Bronchial epithelial cell (primary cell): Measurements from ENCODE around the gene OR2T5. TPM values are rescaled to one million over a fixed set of nuclear protein-coding genes. Genes with fewer than 3 reads are reported as not detected.
"Not testable (repeated sequence)": the region's sequence is repeated elsewhere in the genome, so short reads cannot be mapped to it uniquely, and the experiment has no call there.

Source experiments
- DNase-seq: peaks from one replicate; pipeline ENCODE4 v3.0.0-alpha.2; 2010; ENCODE audit warnings: low read depth
- FAIRE-seq: peaks from 2 replicates; lab custom pipeline; 2011; peaks lifted over from hg19 to GRCh38; lab: Jason Lieb, UNC
- H3K27me3 ChIP-seq: 2 replicates; pipeline ENCODE4 v1.5.1; 2011; ENCODE audit warnings: low read length; ENCODE audit not compliant: control insufficient read depth, insufficient read depth
- H3K36me3 ChIP-seq: 2 replicates; pipeline ENCODE4 v1.5.1; 2011; ENCODE audit warnings: low read length; ENCODE audit not compliant: control insufficient read depth, insufficient read depth
- H3K4me3 ChIP-seq: 2 replicates; pipeline ENCODE4 v1.5.1; 2011; ENCODE audit warnings: mild to moderate bottlenecking, low read depth, low read length, control low read depth
- CTCF ChIP-seq: IDR thresholded peaks from 2 replicates; pipeline ENCODE4 v1.5.1; 2011; ENCODE audit warnings: mild to moderate bottlenecking, moderate library complexity, low read length, control low read depth, inconsistent platforms; ENCODE audit not compliant: insufficient read depth, severe bottlenecking
- total RNA-seq: library from RNA; depleted of rRNA; stranded (reverse); fragments of >200 nt; gene quantifications from 2 replicates; pipeline ENCODE4 v1.2.1, GENCODE V29; 2014

OR2T5 gene
- total RNA-seq, 1 donor from 2014 or later = not detected

- DNase-seq (no peak), FAIRE-seq (no peak)
- TF ChIP-seq CTCF = no peak
- H3K27me3 ChIP-seq = no peaks in the 10 kb centered on the region
- H3K36me3 ChIP-seq = no peaks in the 10 kb centered on the region
- H3K4me3 ChIP-seq = no peak overlapping the region
Observed at GRCh38 chr1:248471154-248471553, 17.2 kb upstream of the OR2T5 start.

GRCh38 chr1:248472111-248472510, 16.3 kb upstream of the OR2T5 start:
- not testable (repeated sequence) for DNase-seq, FAIRE-seq, H3K36me3 ChIP-seq, H3K4me3 ChIP-seq, H3K27me3 ChIP-seq

GRCh38 chr1:248473051-248473450, 15.3 kb upstream of the OR2T5 start, which contains the start of gene OR2T3:
Gene OR2T3, plus strand, starts transcription at chr1:248473351. Its CDS starts 0 bp downstream, at chr1:248473351.
- not testable (repeated sequence) for H3K36me3 ChIP-seq, DNase-seq, H3K27me3 ChIP-seq, FAIRE-seq, H3K4me3 ChIP-seq

GRCh38 chr1:248475660-248476059, 12.7 kb upstream of the OR2T5 start:
- H3K36me3 ChIP-seq, FAIRE-seq, H3K4me3 ChIP-seq, DNase-seq, H3K27me3 ChIP-seq: not testable (repeated sequence)

GRCh38 chr1:248481686-248482579, 6.5 kb upstream of the OR2T5 start:
- not testable (repeated sequence) for H3K27me3 ChIP-seq, FAIRE-seq, H3K4me3 ChIP-seq, DNase-seq, H3K36me3 ChIP-seq

GRCh38 chr1:248496661-248497060, 8.3 kb downstream of the OR2T5 start:
- FAIRE-seq, DNase-seq, H3K27me3 ChIP-seq: not testable (repeated sequence)

GRCh38 chr1:248500305-248501035, 12.1 kb downstream of the OR2T5 start:
- not testable (repeated sequence) for H3K27me3 ChIP-seq, H3K4me3 ChIP-seq, DNase-seq, FAIRE-seq, H3K36me3 ChIP-seq

More at GRCh38 chr1:248496661-248497060, 8.3 kb downstream of the OR2T5 start:
- H3K4me3 ChIP-seq, H3K36me3 ChIP-seq: not testable (repeated sequence)

GRCh38 chr1:248507773-248508172, 19.4 kb downstream of the OR2T5 start, which contains the start of gene OR2G6:
Gene OR2G6, plus strand, starts transcription at chr1:248508073. Its CDS starts 13,574 bp downstream, at chr1:248521647.
- not testable (repeated sequence) for H3K27me3 ChIP-seq, DNase-seq, FAIRE-seq, H3K36me3 ChIP-seq, H3K4me3 ChIP-seq

- DNase-seq, H3K4me3 ChIP-seq, H3K27me3 ChIP-seq, FAIRE-seq, H3K36me3 ChIP-seq: not testable (repeated sequence)
Observed at GRCh38 chr1:248510217-248510616, 21.8 kb downstream of the OR2T5 start.
